ENCODE measurements around the gene F2RL2.

The F2RL2 gene

DNA sequence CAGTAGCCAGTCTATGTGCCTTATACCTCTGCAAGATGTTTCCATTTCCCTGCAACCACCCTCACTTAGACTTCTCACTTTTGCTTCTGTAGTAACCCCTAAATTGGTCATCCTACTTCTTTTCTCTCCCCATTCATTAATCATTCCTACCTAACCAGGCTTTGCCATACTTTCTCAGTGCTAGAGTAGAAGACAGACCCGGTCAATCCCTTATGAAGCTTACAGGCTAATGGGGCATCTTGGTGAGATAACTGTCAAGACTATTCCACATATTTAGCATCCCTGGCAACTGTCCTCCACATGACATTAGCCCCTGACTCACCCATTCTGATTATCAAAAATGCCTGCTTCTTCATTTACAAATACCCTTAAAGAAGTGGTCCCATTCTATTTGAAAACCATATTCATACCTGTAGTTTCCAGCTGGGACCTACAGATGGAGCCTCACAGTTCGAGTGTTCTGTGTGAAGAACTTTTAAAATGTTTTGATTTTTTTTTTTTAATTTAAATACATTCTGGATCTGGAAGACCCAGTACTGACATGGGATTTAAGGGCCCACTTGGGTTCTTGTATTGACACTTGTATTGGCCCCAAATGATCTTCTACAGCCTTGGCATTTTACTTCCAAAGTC is 21.0 kb downstream of the F2RL2 start:
- H3K36me3 ChIP-seq (replicated peaks) = no peaks in the 10 kb centered on the region
- in situ Hi-C loops (cut with HindIII; ENCODE audit: low pct_ligation_motif_present, low sequenced_read_pairs) = no loop called here
- peak; percentile 32 for DNase-seq

DNA sequence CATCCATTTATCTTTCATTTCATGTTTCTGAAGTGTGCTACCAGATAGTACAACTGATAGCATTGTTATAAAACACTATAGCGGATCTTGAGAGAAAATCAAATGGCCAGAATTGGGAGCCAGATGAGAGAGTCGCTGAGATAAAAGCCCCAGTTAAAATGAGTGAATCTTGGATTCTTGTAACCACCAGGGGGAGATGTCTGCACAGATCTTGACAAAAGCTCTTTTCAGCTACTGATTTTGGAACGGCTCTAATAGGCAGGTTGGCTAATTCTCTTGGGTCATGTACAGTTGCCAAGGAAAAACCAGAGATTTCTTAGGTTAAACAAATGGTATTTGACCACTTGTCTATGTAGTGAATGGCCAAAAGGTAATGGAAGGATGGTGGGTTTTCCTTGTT is 21.7 kb downstream of the F2RL2 start:
- in situ Hi-C loops (cut with HindIII; ENCODE audit: low pct_ligation_motif_present, low sequenced_read_pairs) = no loop called here

More for the DNA sequence above, 21.0 kb downstream of the F2RL2 start:
- Histone ChIP-seq H3K27me3 (replicated peaks) (no peaks in the 10 kb centered on the region), H3K4me3 (ENCODE audit: low read depth, low read length) (no peak overlapping the region), H3K27ac (no peak overlapping the region)
- TF ChIP-seq, protein P1, sequence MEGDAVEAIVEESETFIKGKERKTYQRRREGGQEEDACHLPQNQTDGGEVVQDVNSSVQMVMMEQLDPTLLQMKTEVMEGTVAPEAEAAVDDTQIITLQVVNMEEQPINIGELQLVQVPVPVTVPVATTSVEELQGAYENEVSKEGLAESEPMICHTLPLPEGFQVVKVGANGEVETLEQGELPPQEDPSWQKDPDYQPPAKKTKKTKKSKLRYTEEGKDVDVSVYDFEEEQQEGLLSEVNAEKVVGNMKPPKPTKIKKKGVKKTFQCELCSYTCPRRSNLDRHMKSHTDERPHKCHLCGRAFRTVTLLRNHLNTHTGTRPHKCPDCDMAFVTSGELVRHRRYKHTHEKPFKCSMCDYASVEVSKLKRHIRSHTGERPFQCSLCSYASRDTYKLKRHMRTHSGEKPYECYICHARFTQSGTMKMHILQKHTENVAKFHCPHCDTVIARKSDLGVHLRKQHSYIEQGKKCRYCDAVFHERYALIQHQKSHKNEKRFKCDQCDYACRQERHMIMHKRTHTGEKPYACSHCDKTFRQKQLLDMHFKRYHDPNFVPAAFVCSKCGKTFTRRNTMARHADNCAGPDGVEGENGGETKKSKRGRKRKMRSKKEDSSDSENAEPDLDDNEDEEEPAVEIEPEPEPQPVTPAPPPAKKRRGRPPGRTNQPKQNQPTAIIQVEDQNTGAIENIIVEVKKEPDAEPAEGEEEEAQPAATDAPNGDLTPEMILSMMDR (IDR thresholded peaks at IDR 0.05; ENCODE audit: low read depth, low read length, missing control alignments) = peak; percentile 68

DNA sequence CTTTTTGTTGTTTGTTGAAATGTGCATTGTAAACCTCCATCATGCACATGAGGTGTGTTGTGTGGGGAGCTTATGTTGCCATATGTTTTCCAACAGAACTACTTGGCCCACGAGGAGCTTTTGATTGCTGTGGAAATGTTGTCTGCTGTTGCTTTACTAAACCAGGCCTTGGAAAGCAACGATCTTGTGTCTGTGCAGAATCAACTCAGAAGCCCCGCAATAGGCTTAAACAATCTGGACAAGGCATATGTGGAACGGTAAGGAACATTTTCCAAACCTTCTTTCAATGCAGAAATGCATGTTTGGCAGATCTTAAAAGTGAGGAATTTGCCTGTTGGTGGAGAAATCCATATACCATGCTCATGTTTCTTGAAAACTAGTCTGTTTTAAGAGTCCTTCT is 22.5 kb downstream of the F2RL2 start:
- Histone ChIP-seq H3K4me3 (ENCODE audit: low read depth, low read length) (no peak overlapping the region), H3K27me3 (replicated peaks) (no peaks in the 10 kb centered on the region), H3K27ac (no peak overlapping the region), H3K36me3 (replicated peaks) (no peaks in the 10 kb centered on the region)
- TF ChIP-seq, protein P1 (IDR thresholded peaks at IDR 0.05; ENCODE audit: low read depth, low read length, missing control alignments) = no peak
- in situ Hi-C loops (cut with HindIII; ENCODE audit: low pct_ligation_motif_present, low sequenced_read_pairs) = no loop called here
- no peak for DNase-seq

More for the DNA sequence above, 21.7 kb downstream of the F2RL2 start:
- Histone ChIP-seq H3K4me3 (ENCODE audit: low read depth, low read length) (no peak overlapping the region), H3K27ac (no peak overlapping the region), H3K27me3 (replicated peaks) (no peaks in the 10 kb centered on the region), H3K36me3 (replicated peaks) (no peaks in the 10 kb centered on the region)
- peak; percentile 72 for DNase-seq
- TF ChIP-seq, protein P1 (IDR thresholded peaks at IDR 0.05; ENCODE audit: low read depth, low read length, missing control alignments) = peak; percentile 72

DNA sequence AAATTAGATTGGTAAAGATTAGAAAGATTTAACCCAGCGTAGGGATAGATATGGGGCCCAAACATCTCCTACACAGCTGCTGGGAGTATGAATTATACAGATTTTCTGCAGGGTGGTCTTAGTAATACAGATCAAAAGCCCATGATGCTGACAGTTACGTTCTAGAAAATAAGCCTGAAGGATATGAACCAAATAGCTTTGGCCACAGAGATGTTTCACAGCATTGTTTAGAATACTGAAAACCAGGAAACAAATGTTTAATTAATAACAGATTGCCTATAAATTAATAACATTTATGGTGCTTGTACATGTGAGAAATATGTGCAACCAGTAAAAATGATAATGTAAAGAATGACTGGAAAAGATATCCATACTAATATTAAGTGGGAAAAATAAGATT is 24.7 kb downstream of the F2RL2 start:
- Histone ChIP-seq H3K4me3 (ENCODE audit: low read depth, low read length) (no peak overlapping the region), H3K27me3 (replicated peaks) (no peaks in the 10 kb centered on the region), H3K27ac (no peak overlapping the region), H3K36me3 (replicated peaks) (no peaks in the 10 kb centered on the region)
- no peak for DNase-seq
- in situ Hi-C loops (cut with HindIII; ENCODE audit: low pct_ligation_motif_present, low sequenced_read_pairs) = no loop called here
- TF ChIP-seq, protein P1 (IDR thresholded peaks at IDR 0.05; ENCODE audit: low read depth, low read length, missing control alignments) = no peak

DNA sequence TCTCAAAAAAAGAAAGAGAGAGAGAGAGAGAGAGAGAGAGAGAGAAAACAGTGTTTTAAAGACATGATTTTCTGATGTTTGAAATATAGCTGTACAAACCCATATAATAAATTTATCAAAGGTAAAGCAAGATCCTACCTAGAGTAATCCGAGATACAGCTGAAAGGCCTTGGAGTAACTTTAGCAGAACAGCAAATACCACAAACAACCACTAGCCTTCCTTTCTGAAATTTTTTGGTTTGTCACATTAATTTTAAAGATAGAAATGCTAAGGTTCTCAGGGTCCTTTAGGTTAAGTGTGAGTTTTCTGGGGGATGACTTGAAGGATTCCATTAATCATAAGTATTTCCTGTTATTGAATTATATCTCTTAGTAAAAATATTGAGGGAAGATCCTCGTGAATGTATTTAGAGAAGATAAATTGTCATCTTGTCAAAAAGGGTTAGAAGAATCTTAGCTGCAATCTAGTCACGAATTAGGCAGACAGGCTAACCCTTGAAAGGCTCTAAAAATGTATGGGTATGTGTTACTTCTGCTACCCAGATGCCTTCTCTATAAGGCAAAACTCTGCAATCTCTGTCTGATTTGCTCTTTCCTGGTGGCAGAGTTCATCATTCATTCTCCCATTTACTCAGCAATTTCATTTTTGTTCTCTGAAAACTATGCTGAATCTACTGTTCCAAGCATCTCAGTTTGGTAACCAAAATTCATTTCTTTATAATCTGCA is 27.3 kb downstream of the F2RL2 start:
- Histone ChIP-seq H3K27ac (no peak overlapping the region), H3K4me3 (ENCODE audit: low read depth, low read length) (no peak overlapping the region), H3K27me3 (replicated peaks) (no peaks in the 10 kb centered on the region), H3K36me3 (replicated peaks) (no peaks in the 10 kb centered on the region)
- TF ChIP-seq, protein P1 (IDR thresholded peaks at IDR 0.05; ENCODE audit: low read depth, low read length, missing control alignments) = no peak
- in situ Hi-C loops (cut with HindIII; ENCODE audit: low pct_ligation_motif_present, low sequenced_read_pairs) = no loop called here
- no peak for DNase-seq
